Stimulated activated CD8-positive, alpha-beta memory T cell treated with anti-CD3 and anti-CD28 coated beads, Interleukin-15, amount 100 ng/mL, for 4 hours (primary cell): Measurements from ENCODE around the gene KRTAP10-6.
"Not testable (repeated sequence)": the region's sequence is repeated elsewhere in the genome, so short reads cannot be mapped to it uniquely, and the experiment has no call there.

Experiments used
- DNase-seq, 2 donors: peaks; one replicate each; pipeline ENCODE4 v3.0.0-alpha.2; 2020; ENCODE audit warnings: low read depth in 2 of 2

KRTAP10-6 gene

DNA sequence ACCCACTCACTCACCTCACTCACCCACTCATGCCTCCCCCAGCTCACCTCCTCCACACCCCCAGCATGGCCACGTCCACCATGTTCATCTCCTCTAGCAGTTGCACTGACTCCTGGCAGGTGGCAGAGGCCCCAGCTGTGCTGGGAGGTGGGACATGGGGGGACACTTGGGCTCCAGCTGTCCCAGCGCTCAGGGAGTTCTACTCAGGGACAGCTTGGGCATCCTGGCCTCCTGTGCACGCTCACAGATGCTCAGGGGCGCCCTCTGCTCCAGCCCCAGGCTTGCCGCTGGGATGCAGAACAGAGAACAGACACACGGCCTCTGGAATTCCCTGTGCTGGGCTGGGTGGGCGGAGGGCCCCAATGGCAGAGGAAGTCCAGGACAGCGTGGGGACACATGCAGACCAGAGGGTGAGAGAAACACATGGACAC, 24.8 kb upstream of the KRTAP10-6 start:
- no peak for DNase-seq

- DNase-seq = no peak
Observed at GRCh38 chr21:44616591-44616926, 24.3 kb upstream of the KRTAP10-6 start.

DNA sequence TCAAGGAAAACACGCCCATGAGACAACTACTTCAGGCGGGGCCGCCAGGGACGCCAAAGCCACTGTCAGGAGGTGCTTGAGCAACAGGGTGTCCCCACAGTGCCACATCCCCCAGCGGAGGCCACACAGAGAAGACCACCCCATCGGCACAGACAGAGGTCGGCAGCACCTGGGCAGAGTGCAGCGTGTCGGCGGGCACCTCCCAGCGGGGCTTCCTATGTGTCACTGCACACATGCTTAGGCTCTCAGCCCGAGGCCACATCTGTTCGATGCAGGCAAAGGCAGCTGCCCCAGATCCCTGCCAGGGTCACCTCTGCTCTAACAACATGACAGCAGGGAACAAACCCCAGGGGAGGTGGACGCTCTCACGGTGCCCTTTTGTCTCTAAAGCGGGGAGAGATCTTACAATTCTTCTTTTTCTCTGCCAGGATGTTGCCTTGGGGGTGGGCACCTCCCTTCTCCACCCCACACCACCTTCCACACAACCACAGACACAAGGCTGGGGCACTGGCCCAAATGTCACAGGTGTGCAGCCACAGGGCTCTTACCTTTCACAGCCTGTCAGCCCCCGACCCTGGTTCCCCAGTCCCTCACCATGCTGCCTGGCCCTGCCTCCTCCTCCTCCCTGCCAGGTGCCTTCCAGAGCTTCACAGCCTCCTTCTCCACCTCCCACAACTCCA, 23.7 kb upstream of the KRTAP10-6 start:
- DNase-seq = no peak

- DNase-seq = no peak
Observed at GRCh38 chr21:44615466-44615865, 23.2 kb upstream of the KRTAP10-6 start.

GRCh38 chr21:44614961-44615391, 22.7 kb upstream of the KRTAP10-6 start:
- DNase-seq = no peak

GRCh38 chr21:44614161-44614631, 21.9 kb upstream of the KRTAP10-6 start:
- DNase-seq = no peak

DNA sequence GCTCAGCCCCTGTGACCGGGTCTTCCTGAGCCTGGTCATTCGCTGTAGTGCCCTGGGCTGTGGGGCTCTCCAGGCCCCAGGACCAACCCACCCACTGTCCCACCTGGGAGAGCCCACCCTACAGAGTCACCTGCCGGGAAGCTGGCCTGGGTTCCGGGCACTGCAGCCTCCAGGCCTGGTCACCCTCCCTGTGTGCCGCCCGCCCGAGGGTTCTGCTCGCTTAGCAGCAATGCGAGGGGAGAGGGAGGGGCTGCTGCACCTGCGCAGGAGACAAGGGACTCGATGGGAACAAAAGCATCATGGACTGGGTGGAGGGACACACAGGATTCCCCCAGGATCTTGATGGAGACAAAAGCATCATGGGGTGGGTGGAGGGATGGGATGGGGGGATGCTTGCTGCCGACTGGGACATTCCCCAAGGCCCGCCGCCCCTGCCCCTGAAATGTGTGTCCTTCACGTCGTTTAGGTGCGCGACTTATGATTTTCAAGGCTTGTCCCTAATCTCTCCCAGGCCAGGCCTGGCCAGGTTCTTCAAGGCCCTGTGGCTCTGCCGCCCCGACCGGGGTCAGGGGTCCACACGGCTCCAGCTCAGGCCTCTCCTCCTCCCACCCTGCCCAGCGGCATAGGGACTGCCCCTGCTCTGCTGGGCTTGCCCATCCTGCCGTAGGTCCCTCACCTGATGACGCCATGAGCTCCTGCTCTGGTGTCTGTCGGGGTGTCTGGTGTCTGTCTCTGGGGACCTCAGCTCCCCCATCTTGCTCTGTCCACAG, 21.3 kb upstream of the KRTAP10-6 start:
- DNase-seq = no peak

- no peak for DNase-seq
Observed at GRCh38 chr21:44612669-44613229, 20.4 kb upstream of the KRTAP10-6 start.

DNA sequence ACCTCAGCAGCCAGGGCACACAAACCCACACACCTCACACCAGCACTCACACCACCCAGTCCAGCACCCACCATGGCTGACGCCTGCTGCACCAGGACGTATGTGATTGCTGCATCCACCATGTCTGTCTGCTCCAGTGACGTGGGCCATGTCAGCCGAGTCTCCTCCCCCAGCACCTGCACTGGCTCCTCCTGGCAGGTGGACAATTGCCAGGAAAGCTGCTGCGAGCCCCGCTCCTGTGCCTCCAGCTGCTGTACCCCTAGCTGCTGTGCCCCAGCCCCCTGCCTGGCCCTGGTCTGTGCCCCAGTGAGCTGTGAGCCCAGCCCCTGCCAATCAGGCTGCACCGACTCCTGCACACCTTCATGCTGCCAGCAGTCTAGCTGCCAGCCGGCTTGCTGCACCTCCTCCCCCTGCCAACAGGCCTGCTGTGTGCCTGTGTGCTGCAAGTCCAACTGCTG, 19.8 kb upstream of the KRTAP10-6 start, which contains the start of gene KRTAP10-8:
Gene KRTAP10-8 (plus strand): TSS at position 51 of the 458 bp plus-strand sequence. CDS start 22 bp downstream, at position 73.
- no peak for DNase-seq

- DNase-seq = no peak
Observed at GRCh38 chr21:44611551-44611950, 19.2 kb upstream of the KRTAP10-6 start.

DNA sequence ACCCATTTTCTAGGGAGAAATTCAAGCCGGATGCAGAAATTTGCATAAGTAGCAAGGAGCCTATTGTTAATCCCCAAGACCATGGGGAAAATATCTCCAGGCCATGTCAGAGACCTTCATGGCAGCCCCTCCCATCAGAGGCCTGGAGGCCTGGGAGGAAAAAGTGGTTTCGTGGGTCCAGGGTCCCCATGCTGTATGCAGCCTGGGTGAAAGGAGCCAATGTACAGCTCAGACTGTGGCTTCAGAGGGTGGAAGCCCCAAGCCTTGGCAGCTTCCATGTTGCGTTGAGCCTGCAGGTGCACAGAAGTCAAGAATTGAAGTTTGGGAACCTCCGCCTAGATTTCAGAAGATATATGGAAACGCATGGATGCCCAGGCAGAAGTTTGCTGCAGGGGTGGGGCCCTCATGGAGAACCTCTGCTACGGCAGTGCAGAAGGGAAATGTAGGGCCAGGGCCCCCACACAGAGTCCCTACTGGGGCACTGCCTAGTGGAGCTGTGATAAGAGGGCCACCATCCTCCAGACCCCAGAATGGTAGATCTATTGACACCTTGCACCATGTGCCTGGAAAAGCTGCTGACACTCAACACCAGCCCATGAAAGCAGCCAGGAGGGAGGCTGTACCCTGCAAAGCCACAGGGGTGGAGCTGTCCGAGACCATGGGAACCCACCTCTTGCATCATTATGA, 18.0 kb upstream of the KRTAP10-6 start:
- DNase-seq = not testable (repeated sequence)

DNA sequence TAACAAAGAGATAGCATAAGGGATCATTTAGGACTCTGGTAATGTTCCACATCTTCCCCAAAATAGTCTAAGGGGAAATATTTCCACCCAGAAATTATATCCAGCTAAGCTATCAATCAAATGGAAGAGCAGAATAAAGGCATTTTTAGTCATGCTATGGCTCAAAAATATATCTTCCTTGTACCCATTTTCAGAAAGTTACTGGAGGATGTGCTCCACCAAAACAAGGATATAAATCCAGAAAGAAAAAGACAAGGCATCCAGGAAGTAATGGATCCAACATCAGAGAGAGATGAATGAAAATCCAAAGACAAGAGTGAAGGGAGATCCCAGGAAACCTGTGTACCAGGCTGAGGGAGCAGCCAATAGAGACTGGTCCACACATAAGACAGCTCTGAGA, 16.9 kb upstream of the KRTAP10-6 start:
- DNase-seq = no peak

GRCh38 chr21:44606495-44606894, 14.2 kb upstream of the KRTAP10-6 start:
- DNase-seq = no peak

DNA sequence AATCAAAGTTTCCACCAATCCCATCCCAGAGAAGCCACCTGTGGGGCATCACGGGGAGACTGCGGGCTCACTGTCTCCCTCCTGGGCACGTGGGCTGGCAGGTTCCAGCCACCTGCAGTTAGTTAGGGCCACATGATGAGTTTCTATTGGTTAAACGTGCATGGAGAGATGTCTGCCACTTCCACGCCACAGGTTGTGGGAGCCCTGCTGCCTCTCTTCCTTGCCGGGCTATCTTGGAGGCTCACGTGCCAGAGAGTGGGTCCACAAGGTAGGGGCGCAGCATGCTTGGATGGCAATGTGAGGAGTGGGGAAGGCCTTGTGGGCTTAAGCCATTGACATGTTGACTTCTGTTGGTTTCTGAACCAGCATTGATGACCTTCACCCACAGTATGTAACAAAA, 11.6 kb upstream of the KRTAP10-6 start:
- no peak for DNase-seq

GRCh38 chr21:44603109-44603875, 11.0 kb upstream of the KRTAP10-6 start:
- no peak for DNase-seq

DNA sequence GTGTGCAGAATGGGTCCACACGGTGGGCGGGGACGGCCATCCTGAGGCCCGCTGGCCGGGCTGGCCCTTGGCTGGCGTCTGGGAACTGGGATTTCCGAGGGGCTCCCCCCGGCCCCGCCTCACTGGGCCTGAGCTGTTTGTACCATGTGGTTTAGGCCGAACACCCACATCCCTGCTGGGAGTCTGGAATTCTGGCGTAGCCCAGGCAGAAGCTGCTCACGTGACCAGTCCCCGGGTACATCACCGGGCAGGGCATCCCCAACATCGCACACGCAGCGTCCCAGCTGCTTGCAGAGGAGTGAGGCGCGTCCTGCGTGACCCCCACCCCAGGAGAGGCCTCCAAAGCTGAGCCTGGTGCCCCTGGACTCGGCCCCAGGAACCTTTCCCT, 10.2 kb upstream of the KRTAP10-6 start:
- no peak for DNase-seq

DNA sequence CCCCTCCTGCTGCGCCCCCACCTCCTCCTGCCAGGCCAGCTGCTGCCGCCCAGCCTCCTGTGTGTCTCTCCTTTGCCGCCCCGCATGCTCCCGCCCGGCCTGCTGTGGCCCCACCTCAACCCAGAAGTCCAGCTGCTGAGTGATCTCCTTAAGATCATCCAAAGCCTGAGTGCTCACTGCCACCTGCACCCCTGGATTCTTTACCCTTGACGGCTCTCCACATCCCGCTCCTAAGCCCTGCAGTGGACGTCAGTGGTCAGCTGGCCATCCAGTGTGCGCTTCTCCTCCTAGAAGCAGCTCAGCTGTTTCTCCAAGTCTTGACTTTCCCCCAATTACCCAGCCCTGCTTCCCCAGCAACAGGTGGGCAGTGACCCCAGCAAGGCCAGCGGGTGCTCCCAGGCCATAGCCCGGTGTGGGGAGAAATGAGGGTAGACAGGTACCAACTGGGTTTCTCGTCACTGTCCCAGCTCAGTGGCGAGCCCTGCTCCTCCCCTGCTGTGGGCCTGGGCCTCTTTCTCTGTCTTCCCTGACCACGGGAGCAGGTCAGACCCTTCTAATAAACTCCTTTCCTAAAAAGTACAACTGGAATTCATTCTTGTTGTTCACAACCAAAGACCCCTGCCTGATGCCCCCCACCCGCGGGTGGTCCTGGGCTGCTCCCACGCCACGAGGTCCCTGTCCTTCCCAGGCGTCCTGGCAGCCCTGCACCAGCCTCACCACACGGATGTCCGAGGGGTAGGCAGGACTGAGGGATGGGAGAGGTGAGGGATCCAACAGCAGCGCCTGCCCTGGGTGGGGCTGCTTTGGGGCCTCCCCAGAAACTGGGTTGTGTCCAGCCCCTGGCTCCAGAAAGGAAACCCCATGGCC, 9.5 kb upstream of the KRTAP10-6 start:
- no peak for DNase-seq

DNA sequence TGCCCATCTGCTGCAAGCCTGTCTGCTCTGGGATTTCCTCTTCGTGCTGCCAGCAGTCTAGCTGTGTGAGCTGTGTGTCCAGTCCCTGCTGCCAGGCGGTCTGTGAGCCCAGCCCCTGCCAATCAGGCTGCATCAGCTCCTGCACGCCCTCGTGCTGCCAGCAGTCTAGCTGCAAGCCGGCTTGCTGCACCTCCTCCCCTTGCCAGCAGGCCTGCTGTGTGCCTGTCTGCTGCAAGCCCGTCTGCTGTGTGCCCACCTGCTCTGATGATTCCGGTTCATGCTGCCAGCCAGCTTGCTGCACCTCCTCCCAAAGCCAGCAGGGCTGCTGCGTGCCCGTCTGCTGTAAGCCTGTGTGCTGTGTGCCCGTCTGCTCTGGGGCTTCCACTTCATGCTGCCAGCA, 8.8 kb upstream of the KRTAP10-6 start:
- not testable (repeated sequence) for DNase-seq

DNA sequence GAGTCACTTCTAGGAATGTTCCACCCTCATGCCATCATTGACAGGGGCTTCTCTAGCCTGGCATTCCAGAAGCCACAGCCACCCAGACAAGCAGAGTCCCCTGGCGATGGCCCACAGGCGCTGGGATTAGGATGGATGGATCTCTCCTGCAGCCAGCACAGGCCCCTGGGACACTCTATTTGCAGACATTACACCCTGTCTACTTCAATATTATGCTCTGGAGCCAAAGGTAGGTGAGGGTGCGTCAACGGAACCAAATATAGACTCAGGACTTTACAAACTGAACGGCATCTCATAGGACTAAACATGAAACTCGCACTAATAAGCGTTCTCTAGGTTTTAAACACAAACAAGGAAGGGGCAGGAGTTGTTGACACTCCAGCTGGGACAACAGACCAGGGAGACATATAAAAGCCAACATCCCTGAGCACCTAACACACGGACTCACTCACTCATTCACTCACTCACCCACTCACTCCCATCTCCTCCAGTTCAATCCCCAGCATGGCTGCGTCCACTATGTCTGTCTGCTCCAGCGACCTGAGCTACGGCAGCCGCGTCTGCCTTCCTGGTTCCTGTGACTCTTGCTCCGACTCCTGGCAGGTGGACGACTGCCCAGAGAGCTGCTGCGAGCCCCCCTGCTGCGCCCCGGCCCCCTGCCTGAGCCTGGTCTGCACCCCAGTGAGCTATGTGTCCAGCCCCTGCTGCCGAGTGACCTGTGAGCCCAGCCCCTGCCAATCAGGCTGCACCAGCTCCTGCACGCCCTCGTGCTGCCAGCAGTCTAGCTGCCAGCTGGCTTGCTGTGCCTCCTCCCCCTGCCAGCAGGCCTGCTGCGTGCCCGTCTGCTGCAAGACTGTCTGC, 8.0 kb upstream of the KRTAP10-6 start, which contains the start of gene KRTAP10-7:
Gene KRTAP10-7 (plus strand): TSS at position 480 of the 861 bp plus-strand sequence. CDS start 25 bp downstream, at position 505.
- not testable (repeated sequence) for DNase-seq
